Raji (cell line): ENCODE results near the gene GJA3.

Source experiments
- POLR2A ChIP-seq: IDR thresholded peaks from 2 replicates; pipeline ENCODE4 v1.6.1; 2011; ENCODE audit warnings: low read depth, low read length, control low read depth; ENCODE audit not compliant: insufficient read depth

Gene GJA3

GRCh38 chr13:20102525-20103180 is 58.2 kb downstream of the GJA3 start:
- TF ChIP-seq POLR2A: no peak

GRCh38 chr13:20101467-20102316 is 59.2 kb downstream of the GJA3 start:
- no peak for TF ChIP-seq POLR2A

- no peak for TF ChIP-seq POLR2A
These were observed 61.5 kb downstream of the GJA3 start for GRCh38 chr13:20099319-20099718.

GRCh38 chr13:20093951-20094350 is 66.9 kb downstream of the GJA3 start:
- TF ChIP-seq POLR2A: no peak

- no peak for TF ChIP-seq POLR2A
These were observed 70.5 kb downstream of the GJA3 start for GRCh38 chr13:20090349-20090748.
